ENCODE data around the gene ST3GAL3.

DNA sequence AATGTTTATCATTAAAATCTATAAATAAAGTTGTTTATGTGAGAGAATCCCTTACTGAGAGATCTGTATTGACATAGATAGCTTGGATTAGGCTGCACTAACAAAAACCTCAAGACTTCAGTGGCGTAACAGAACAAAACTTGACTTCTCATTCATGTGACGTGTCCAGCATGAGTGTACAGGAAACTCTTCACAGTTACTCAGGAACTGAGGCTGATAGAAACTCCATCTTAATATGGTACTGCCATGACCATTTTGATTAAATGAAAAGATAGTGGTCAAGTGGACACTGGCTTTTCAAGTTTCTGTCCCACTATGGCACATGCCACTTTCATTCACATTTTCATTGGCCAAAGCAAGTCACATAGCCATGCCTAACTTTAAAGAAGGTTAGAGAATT lies 3.7 kb downstream of the ST3GAL3 start:
- TF ChIP-seq, protein P1, sequence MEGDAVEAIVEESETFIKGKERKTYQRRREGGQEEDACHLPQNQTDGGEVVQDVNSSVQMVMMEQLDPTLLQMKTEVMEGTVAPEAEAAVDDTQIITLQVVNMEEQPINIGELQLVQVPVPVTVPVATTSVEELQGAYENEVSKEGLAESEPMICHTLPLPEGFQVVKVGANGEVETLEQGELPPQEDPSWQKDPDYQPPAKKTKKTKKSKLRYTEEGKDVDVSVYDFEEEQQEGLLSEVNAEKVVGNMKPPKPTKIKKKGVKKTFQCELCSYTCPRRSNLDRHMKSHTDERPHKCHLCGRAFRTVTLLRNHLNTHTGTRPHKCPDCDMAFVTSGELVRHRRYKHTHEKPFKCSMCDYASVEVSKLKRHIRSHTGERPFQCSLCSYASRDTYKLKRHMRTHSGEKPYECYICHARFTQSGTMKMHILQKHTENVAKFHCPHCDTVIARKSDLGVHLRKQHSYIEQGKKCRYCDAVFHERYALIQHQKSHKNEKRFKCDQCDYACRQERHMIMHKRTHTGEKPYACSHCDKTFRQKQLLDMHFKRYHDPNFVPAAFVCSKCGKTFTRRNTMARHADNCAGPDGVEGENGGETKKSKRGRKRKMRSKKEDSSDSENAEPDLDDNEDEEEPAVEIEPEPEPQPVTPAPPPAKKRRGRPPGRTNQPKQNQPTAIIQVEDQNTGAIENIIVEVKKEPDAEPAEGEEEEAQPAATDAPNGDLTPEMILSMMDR (conservative IDR thresholded peaks at IDR 0.05 in 1 of 2, IDR thresholded peaks at IDR 0.05 in 1 of 2; ENCODE audit: low read depth in 1 of 2, low read length in 2 of 2): no peak
- no peak for TF ChIP-seq EZH2 (IDR thresholded peaks at IDR 0.05; ENCODE audit: low read length, missing control alignments)
